HL-60 (cell line): Measurements from ENCODE around the gene FAM83G.
"Not testable (repeated sequence)": the region's sequence is repeated elsewhere in the genome, so short reads cannot be mapped to it uniquely, and the experiment has no call there.

Experiments used
- CTCF ChIP-seq: IDR thresholded peaks from one replicate; pipeline ENCODE4 v1.5.1; 2011; ENCODE audit warnings: low read length, control low read depth, inconsistent platforms; ENCODE audit not compliant: insufficient read depth
- GABPA ChIP-seq: IDR thresholded peaks from 2 replicates; pipeline ENCODE4 v1.6.1; 2012; ENCODE audit warnings: low read depth
- POLR2AphosphoS5 ChIP-seq: IDR thresholded peaks from 2 replicates; pipeline ENCODE4 v1.6.1; 2012; ENCODE audit warnings: low read depth
- SPI1 ChIP-seq: IDR thresholded peaks from 2 replicates; pipeline ENCODE4 v1.6.1; 2012; ENCODE audit warnings: low read depth, mild to moderate bottlenecking, borderline replicate concordance
- TF ChIP-seq, protein P1 (sequence below): IDR thresholded peaks from 2 replicates; pipeline ENCODE4 v1.6.1; 2012; ENCODE audit warnings: low read depth; ENCODE audit not compliant: insufficient replicate concordance

GRCh38 chr17:19040350-19040749, 35.8 kb upstream of the FAM83G start:
- not testable (repeated sequence) for TF ChIP-seq CTCF, POLR2AphosphoS5, GABPA, SPI1
- TF ChIP-seq, protein P1, sequence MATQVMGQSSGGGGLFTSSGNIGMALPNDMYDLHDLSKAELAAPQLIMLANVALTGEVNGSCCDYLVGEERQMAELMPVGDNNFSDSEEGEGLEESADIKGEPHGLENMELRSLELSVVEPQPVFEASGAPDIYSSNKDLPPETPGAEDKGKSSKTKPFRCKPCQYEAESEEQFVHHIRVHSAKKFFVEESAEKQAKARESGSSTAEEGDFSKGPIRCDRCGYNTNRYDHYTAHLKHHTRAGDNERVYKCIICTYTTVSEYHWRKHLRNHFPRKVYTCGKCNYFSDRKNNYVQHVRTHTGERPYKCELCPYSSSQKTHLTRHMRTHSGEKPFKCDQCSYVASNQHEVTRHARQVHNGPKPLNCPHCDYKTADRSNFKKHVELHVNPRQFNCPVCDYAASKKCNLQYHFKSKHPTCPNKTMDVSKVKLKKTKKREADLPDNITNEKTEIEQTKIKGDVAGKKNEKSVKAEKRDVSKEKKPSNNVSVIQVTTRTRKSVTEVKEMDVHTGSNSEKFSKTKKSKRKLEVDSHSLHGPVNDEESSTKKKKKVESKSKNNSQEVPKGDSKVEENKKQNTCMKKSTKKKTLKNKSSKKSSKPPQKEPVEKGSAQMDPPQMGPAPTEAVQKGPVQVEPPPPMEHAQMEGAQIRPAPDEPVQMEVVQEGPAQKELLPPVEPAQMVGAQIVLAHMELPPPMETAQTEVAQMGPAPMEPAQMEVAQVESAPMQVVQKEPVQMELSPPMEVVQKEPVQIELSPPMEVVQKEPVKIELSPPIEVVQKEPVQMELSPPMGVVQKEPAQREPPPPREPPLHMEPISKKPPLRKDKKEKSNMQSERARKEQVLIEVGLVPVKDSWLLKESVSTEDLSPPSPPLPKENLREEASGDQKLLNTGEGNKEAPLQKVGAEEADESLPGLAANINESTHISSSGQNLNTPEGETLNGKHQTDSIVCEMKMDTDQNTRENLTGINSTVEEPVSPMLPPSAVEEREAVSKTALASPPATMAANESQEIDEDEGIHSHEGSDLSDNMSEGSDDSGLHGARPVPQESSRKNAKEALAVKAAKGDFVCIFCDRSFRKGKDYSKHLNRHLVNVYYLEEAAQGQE: not testable (repeated sequence)
